Right lung (tissue), 5 donors: ENCODE data around the gene EML1. TPM values are rescaled to one million over a fixed set of nuclear protein-coding genes. Genes with fewer than 3 reads are reported as not detected.
"Not testable (repeated sequence)": the region's sequence is repeated elsewhere in the genome, so short reads cannot be mapped to it uniquely, and the experiment has no call there.

Experiments used
- DNase-seq, 2 donors: peaks; one replicate each; pipeline ENCODE4 v3.0.0-alpha.2; 2013
- polyA plus RNA-seq, 5 donors: library from polyadenylated mRNA; unstranded; fragments of 120-200 nt; gene quantifications; one replicate each; pipeline versions ENCODE4 v1.2.1 to v1.2.3, GENCODE V29; 2013; ENCODE audit warnings: inconsistent platforms in 1 of 5, low replicate concordance in 1 of 5; ENCODE audit not compliant: insufficient read length in 5 of 5, insufficient read depth in 1 of 5

Gene EML1
- polyA plus RNA-seq, 5 donors, result 32.8 to 46.8 (median 39.7) TPM

DNA sequence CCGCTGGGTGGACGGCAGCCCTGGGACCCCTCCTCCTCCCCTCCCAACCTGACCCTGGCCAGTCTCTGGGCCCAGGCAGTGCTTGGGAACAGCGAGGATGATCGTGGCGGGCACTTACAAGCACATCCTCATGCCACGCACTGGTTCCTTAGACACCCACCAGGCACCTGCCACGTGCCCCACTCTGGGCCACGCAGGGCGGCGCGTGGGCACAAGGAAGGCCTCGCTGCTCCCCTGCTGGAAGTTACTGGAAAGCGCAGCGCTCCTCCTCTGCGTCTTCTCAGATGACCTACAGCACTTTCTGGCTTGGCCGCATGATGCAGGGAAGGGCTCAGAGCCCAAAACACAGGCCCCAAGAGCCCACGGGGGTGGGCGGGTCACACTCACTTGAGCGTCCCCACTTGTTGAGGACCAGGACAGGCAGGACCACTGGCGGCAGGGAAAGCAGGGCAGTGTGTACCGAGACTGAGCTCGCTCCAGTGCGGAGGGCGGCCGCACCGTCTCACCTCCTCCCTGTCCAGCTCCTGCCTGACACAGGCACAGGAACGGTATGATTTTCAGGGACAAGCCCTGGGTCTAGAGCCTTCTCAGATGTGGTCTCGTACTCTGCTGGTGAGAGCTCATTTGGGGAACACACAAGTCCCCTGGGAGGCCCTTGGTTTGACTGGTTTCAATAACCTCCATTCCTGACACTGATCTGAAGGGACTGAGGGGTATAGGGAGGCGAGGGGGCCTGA lies 143.7 kb downstream of the EML1 start:
- DNase-seq, result no peak

DNA sequence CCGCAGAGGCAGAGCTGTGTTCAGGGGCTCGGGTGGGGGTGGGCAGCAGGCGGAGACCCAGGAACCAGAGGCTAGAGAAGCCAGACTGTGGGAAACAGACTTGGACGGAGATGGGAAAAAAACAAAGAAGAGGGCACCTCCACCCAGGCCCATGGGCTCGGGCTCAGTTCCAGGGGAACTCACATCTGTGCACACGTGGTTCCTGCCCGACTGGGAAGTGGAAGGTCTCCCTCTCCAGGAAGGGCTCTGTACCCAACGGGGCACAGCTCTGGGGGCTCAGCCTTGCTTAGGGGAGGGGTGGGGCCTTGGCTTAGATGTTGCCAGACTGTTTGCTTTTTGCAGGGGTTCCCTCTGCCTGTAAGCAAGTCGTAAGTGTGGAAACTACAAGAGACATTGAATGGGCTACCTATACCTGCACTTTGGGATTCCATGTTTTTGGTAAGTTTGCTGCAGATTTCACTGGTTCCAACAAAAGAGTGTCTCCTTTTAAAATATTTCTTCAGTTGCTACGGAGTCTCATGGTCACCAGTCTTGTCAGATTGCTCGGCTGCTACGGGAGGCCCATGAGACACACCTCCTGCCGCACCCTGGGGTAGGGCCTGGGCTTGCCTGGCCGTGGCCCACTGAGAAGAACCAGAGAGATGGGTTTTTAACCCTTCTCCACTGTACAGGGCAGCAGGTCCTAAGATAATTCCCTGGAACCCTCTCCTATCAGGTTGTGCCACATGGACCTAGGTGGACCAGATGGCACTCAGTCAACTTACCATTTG lies 144.4 kb downstream of the EML1 start:
- DNase-seq, result no peak

DNA sequence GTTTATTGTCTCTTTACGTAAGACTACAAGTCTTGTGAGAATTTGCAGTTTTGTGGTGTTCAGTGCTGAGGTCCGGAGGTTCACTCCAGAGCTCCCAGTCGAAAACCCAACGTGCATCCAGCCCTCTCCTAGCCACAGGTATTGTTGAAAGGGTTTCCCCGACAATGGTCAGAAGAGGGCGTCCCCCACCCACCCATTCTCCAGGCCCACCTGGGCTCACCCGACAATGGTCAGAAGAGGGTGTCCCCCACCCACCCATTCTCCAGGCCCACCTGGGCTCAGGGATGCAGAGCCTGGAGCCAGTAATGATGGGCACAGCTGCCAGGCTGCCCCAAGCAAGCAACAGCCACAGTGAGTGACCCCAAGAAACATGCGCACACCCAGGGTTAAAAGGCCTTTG lies 145.2 kb downstream of the EML1 start:
- DNase-seq, result no peak

DNA sequence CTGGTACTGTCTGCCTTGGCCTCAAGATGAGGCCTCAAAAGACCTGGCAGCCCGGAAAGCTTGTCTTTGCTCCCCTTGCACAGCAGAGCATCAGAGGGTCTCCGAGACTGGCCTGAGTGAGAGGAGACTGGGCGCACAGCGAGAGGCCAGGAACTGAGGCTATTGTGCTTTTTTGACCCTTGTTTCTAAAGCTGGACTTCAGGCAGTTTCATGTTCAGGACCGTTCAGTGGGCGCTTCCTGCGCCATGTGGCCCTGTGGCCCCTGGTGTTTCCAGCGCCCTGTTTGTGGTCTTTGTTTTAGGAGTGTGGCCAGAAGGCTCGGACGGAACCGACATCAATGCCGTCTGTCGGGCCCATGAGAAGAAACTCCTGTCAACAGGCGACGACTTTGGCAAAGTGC lies 145.7 kb downstream of the EML1 start:
- DNase-seq, result no peak

DNA sequence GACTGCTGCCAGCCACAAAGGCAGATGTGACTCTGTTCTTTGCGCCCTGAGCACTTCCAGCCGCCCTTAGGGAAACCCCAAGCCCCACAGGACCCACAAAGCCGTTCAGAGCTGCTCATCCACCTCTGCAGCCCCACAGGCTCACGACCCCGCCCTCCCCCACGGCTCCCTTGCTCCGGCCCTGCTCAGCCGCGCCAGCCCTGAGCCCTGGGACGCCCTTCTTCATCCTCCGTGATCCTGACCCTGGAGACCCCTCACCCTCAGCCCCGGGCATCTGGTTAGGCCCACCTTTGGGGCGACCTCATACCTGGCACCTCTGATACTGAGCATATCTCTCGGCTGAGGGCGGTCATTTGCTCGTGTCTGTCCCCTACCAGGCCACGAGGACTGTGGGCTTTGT lies 146.2 kb downstream of the EML1 start:
- DNase-seq, result no peak

DNA sequence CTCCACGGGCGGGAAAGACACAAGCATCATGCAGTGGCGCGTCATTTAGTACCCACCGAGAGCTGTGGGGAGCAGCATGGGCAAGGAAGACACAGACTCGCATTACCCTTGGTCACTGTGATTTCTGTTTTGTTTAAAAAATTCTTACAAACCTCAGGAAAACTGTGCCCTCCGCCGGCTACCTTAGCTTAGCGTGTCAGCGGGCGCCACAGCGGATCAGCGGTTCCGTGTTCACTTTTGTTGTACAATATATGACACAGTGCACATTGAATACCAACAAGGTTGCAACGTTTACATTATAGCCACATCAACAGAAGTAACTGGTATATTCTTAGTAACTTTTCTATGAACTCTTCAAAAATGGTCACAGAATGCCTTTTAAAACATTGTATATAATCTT lies 146.9 kb downstream of the EML1 start:
- no peak for DNase-seq

DNA sequence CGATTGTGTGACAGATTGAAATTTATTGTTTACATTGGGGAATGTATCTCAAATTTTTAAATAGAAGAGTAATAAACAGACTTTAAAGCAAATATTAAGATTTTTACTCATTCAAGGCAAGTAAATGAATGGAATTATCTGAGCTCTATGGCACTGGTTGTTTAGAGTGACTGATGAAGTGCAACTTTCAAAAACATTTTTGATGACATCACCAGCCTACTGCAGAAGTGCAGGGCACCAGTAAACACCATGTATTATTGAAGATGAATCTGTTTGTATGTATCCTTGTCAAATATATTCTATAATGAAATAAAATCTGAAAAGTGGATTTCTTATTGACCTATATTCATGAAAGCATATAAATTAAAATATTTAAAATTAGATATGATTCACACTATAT lies 148.0 kb downstream of the EML1 start:
- DNase-seq, result no peak

DNA sequence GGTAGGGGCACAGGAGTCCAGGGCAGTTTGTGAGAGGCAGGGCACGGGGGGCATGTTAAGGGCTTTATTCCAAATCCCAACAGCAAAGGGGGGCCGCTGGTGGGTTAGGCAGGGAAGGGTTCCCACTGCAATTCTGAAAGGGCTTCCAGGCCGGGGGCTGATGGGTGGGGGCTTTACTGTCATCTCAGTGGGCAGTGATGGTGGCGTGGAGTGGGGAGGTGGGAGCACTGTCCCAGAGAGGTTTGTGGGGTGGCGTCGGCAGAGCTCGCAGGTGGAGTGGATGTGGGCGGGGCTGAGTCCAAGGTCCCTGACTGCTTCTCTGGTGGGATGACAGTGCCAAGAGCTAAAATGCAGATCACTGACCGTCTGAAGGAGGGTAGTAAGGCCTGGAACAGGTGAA lies 150.4 kb downstream of the EML1 start:
- DNase-seq, result no peak

DNA sequence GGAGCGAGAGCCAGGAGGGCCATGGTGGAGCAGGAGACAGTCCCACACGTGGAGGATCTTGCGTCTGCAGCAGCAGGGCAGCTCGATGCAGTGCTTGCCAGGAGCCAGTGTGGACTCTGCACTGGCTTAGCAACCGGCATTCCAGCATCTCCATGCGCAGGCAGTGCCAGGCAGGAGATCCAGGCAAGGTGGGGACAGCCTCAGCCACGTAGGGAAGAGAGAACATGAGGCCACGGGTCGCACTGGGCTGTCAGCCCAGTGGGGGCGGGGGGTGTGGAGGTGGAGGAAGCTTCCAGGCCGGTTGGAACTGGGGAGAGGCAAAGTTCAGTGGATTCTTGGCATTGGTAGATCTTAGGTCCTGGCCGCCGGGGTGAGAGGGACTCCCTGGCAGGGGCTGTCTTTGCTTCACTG lies 151.0 kb downstream of the EML1 start:
- DNase-seq, result no peak

DNA sequence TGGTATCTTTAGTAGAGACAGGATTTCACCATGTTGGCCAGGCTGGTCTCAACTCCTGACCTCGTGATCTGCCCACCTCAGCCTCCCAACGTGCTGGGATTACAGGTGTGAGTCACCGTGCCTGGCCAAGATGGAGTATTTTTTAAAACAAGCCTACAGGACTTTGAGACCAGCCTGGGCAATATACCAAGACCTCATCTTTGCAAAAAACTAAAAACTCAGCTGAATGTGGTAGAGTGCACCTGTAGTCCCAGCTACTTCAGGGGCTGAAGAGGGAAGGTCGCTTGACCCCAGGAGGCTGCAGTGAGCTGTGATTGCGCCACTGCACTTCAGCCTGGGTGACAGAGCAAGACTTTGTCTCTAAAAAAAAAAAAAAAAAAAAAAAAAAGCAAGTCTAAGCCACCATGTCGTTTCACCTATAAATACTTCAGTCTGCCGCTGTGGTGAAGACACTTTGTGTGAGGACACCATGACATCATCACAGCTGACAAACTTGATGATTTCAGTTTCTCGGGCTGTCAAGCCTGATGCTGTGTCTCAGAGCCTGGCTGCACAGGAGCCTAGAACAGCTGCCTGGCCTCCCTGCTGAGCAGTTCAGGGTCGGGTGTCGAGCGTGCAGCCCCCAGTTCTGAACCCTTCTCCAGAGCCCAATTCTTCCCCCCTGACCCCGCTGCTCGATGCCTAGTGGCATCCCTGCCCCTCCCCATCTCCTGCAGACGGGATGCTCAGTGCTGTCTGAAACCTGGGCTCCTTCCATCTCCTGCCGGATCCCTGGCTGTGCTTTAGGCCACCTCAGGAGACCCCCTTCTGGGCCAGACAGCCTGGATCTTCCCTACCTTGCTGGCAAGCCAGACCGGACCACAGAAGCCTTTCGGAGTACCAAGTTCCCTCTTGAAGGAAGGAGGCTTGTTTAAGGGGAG lies 152.8 kb downstream of the EML1 start:
- DNase-seq, result no peak

DNA sequence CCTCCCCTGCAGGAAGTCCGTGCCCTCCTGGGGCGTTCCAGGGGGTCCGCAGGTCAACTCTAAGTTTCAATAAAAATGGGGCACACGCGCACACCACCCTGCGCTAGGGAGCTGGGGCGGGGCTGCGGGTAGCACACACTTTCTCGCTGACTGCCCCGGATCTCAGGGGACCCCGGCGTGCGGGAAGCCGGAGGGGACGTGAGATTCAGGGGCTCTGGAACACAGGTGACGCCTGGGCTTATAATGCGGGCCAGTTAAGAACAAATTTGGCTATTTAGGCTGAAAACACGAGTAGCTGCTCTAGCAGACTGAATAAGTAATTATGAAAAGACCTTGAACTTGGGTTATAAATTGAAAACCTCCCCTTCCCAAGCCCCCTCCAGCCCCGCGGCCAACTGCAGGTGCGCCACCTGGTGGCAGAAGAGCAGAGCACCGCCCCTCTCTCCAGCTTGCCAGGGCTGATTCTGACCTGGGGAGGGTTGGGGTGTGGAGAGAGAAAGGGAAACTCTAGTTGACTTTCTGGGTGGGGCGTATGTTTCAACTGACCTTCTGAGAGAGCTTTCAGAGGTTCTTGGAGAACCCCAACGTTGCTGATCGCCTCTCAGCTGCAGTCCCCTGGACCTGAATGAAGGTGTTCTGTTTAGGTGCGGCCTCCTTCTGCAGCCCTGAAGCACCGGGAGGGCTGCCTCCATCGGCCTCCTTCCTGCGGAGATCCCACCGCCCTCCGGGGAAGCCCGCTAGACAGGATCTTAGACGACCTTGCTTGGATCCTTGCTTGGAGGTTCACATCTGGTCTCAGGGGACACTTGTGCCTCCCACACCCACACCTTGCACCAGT lies 153.7 kb downstream of the EML1 start:
- DNase-seq, result no peak

DNA sequence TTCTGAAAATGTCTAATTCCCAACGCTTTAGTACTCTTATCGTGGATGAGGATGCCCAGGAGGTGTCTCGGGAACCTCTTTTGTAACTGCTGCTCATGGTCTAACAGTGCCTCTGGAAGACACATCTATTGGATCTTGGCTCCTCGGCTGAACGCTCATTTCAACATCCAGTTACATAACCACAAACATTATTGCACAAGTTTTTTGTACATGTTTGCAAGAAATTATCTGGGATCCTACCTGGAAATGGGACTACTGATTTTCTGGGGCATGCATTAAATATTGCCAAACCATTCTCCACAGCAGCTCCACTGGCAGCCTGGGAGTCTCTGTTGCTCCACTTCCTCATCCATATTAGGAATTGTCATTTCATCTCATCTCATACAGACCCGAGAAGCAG lies 154.5 kb downstream of the EML1 start:
- DNase-seq, result no peak

DNA sequence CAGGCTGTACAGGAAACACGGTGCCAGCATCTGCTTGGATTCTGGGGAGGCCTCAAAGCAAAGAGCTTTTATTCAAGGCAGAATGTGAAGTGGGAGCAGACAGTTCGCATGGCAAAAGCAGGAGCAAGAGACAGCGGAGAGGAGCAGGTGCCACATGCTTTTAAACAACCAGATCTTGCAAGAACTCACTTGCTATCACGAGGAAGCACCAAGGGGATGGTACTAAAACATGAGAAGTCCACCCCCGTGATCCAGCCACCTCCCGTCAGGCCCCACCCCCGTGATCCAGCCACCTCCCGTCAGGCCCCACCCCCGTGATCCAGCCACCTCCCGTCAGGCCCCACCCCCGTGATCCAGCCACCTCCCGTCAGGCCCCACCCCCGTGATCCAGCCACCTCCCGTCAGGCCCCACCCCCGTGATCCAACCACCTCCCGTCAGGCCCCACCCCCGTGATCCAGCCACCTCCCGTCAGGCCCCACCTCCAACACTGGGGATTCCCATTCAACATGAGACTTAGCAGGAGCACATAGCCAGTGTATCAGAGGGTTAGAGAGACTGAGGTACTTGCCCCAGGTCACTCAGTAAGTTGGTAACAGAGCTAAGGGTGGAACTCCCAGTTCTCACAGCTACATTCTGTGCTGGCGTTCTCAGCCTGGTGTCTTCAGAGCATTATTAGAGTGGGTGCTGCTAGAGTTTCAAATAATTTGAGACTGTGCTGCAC lies 156.0 kb downstream of the EML1 start:
- not testable (repeated sequence) for DNase-seq

DNA sequence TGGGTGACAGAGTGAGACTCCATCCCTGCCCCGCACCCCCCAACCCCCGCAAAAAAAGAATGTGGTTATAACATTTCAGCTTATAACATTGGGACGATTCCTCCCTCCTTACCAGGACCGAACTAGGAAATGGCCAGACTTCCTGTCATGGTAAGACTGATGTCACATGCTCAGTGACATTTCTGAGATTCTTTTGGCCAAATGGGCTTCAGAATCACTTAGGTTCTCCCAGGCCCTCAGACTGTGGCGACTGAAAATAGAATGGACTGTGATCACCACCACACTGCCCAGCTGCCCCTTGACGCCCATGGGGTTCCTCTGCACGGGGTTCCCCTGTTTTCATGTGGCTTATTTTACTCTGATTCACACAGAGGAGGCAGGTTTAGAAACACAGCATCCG lies 157.0 kb downstream of the EML1 start:
- no peak for DNase-seq

DNA sequence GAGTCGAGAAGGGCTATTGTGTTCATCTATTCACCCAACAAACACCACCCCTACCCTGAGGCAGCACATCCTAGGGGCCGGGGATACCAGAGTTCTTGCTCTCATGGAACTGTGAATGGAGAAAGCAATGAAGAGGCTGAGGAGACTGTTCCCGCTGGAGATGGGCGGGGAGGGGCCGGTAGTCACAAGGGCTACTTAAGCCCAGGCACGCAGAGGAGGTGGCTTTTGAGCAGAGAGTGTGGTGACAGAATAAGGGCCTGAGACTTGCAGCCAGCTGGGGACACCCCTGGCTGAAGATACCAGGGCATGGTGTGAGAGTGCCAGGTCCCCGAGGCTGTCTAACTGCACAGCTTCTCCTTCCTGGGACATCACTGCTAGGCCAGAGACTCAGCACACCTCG lies 157.9 kb downstream of the EML1 start:
- no peak for DNase-seq

DNA sequence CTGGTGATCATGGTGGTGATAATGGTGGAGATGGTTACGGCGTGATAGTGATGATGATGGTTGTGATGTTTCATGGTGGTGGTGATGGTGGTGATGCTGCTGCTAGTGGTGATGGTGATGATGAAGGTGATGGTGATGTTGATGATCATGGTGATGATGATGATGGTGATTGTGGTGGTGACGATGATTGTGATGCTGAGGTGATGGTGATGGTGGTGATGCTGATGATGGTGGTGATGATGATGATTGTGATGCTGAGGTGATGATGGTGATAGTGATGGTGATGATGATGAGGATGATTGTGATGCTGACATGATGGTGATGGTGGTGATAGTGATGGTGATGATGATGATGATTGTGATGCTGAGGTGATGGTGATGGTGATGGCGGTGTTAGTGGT lies 158.8 kb downstream of the EML1 start:
- no peak for DNase-seq

DNA sequence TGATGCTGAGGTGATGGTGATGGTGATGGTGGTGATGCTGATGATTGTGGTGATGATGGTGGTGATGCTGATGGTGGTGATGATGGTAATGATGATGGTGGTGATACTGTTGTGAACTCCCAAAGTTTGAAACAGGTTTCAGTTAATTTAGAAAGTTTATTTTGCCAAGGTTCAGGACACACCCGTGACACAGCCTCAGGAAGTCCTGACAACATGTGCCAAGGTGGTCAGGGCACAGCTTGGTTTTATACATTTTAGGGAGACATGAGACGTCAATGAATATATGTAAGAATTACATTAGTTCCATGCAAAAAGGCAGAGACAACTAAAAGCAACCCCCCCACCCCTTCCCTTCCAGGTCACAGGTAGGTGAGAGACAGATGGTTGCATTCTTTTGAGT lies 159.2 kb downstream of the EML1 start:
- no peak for DNase-seq

DNA sequence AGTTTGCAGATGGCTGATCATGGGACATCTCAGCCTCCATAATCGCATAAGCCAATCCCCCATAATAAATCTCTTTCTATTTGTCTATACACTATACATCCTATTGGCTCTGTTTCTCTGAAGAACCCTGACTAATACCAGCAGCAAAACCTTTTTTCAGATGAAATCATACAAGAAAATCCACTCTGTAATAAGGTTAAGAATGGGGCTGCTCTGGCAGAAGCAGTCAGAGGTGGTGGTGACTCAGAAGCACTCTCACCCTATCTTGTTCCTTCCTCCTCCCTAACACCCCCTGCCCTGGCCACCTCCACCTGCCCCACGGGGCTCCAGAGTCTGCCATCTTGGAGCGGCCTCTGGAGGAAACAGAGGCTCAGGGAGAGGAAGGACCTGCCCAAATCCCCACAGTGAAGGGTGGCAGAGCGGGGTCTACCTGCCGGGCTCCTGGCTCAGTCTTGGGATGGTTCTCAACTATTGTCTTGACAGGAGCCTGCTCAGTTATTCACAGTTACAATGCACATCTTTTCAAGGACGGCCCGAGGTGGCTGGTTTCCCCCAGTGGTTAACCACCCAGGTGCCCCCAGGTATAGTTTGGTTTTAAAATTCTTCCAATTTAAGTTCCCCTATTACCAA lies 162.7 kb downstream of the EML1 start:
- DNase-seq, result no peak

DNA sequence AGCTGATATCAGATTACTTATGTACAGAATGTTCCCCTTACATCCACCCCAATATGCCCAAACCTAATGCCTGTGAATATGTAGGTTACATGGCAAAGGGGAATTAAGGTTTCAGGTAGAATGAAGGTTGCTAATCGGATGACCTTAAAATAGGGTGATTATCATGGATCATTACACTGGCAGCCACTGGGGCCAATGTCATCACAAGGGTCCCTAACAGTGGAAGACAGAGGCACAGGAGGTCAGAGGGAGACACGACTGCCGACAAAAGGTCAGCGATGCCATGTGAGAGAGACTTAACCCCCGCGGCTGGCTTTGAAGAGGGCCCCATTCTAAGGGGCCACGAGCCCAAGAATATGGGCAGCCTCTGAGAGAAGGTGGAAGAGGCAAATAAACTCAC lies 165.2 kb downstream of the EML1 start:
- DNase-seq, result no peak

DNA sequence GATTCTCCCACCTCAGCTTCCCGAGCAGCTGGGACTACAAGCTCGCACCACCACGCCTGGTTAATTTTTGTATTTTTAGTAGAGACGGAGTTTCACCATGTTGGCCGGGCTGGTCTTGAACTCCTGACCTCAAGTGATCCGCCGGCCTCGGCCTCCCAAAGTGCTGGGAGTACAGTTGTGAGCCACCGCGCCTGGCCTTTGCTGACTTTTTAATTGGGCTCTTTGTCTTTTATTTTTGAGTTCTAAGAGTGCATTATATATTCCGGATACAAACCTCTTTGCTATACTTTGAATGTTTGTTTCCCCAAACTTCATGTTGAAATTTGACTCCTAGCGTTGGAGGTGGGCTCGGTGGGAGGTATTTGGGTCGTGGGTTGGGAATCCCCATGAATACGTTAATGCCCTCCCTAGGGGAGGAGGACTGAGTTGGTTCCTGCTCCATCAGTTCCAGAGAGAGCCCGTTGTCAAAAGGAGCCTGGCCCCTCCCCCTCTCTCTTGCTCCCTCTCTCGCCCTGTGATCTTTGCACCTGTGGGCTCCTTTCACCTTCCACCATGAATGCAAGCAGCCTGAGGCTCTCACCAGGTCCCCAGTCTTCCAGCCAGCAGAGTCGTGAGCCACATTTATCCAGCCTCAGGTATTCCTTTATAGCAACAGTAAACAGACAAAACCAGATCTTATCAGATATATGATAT lies 168.8 kb downstream of the EML1 start:
- no peak for DNase-seq
